DOHH2 (cell line): ENCODE measurements around the gene SH3BP5.

Source experiments
- CTCF ChIP-seq: fragments of 200-600 bp; sonication (generic); IDR thresholded peaks from one replicate; pipeline ENCODE4 v1.5.1; 2014; ENCODE audit warnings: antibody characterized with exemption, mild to moderate bottlenecking, low read depth, low read length; ENCODE audit not compliant: poor library complexity, severe bottlenecking
- EZH2phosphoT487 ChIP-seq: fragments of 200-600 bp; sonication (generic); IDR thresholded peaks from 2 replicates; pipeline ENCODE4 v1.6.1; 2017; ENCODE audit warnings: borderline replicate concordance, mild to moderate bottlenecking, antibody characterized with exemption, low read length, moderate library complexity, mixed read lengths

- TF ChIP-seq CTCF (no peak), EZH2phosphoT487 (no peak)
These were observed 13.7 kb downstream of the SH3BP5 start for GRCh38 chr3:15318661-15319060.
